SJCRH30 (cell line): Measurements from ENCODE around the gene MEP1A. TPM values are rescaled to one million over a fixed set of nuclear protein-coding genes. Genes with fewer than 3 reads are reported as not detected.
"Not testable (repeated sequence)": the region's sequence is repeated elsewhere in the genome, so short reads cannot be mapped to it uniquely, and the experiment has no call there.

Experiments
- DNase-seq, 2 experiments: peaks; one replicate each; pipeline ENCODE4 v3.0.0-alpha.2; 2015 to 2020
- H3K27ac ChIP-seq: fragments of 250-450 bp; sonication (Bioruptor Pico); 2 replicates; pipeline ENCODE4 v1.5.1; 2020; ENCODE audit warnings: mild to moderate bottlenecking, moderate library complexity
- H3K27me3 ChIP-seq: fragments of 250-450 bp; sonication (Bioruptor Pico); 2 replicates; pipeline ENCODE4 v1.5.1; 2020; ENCODE audit warnings: mild to moderate bottlenecking, moderate library complexity
- H3K36me3 ChIP-seq: fragments of 250-450 bp; sonication (Bioruptor Pico); 2 replicates; pipeline ENCODE4 v1.5.1; 2020; ENCODE audit warnings: mild to moderate bottlenecking, moderate library complexity
- H3K4me1 ChIP-seq: fragments of 250-450 bp; sonication (Bioruptor Pico); 2 replicates; pipeline ENCODE4 v1.5.1; 2020; ENCODE audit warnings: mild to moderate bottlenecking, moderate library complexity
- H3K4me3 ChIP-seq: fragments of 250-450 bp; sonication (Bioruptor Pico); 2 replicates; pipeline ENCODE4 v1.5.1; 2020; ENCODE audit warnings: mild to moderate bottlenecking, moderate library complexity
- H3K9me3 ChIP-seq: fragments of 250-450 bp; sonication (Bioruptor Pico); replicated peaks from 2 replicates; pipeline ENCODE4 v1.5.1; 2020; ENCODE audit warnings: mild to moderate bottlenecking, moderate library complexity
- total RNA-seq: library from RNA; depleted of rRNA; stranded (reverse); fragments of >200 nt; shearing (Covaris generic); gene quantifications from 2 replicates; pipeline ENCODE4 v1.2.3, GENCODE V29; 2014

Gene MEP1A
- total RNA-seq, 1 experiment from 2014 or later, result not detected

DNA sequence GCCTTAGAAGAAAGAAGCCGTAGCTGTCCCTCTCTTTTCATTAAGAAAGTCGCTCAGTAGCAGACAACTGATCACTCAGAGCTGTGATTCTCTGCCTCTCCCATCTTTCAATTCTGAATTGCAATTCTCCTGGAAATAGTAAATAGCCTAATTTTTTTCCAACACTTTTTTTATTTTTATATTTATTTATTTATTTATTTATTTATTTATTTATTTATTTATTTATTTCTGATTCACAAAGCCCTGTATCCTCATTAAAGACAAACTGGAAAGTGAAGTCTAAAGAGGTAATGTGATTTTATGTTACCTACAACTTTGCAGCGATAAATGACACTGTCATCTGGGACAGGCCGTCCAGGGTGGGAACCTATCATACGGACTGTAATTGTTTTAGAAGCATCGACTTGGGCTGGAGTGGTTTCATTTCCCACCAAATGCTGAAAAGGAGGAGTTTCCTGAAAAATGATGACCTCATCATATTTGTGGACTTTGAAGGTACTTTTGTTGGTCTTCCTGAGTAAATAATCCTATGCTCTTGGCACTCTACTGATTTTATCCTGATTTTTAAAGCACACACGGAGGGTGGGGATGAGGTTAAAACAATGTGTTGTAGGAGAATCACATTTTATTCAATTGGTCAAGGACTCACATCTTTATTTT, 41.2 kb downstream of the MEP1A start:
- H3K27me3 ChIP-seq, H3K27ac ChIP-seq, H3K4me1 ChIP-seq, H3K4me3 ChIP-seq, H3K9me3 ChIP-seq, DNase-seq, H3K36me3 ChIP-seq: not testable (repeated sequence)

DNA sequence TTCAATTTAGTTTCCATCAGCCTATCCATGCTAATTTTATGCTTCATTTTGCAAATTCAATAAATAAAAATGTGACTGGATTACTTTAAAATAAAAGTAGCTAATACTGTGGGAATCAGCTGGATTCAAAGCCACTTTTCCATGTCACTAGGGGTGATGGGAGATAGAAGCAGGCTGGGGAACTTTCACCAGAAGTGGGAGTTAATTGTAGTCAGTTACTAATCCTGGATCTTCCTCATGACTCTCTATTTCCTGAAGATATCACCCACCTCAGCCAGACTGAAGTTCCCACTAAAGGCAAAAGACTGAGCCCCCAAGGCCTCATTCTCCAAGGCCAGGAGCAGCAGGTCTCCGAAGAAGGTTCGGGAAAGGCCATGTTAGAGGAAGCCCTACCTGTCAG, 41.8 kb downstream of the MEP1A start:
- not testable (repeated sequence) for H3K9me3 ChIP-seq, H3K4me3 ChIP-seq, H3K27ac ChIP-seq, H3K36me3 ChIP-seq, H3K27me3 ChIP-seq, H3K4me1 ChIP-seq, DNase-seq

DNA sequence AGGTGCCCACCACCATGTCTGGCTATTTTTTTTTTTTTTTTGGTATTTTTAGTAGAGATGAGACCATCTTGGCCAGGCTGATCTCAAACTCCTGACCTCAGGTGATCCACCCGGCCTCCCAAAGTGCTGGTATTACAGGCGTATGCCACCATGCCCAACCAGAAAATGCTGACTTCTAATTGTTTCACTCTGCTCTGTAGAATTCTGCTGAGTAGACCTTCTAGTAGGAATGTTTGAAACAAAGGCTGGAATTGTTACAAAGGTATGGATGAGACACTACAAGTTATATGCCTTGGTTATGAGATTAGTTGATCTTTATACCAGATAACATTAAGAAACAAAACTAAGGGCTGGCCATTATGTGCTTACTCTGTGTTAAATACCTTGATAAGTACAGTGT, 44.8 kb downstream of the MEP1A start:
- no peaks in the 10 kb centered on the region for H3K27me3 ChIP-seq
- H3K27ac ChIP-seq, result no peak overlapping the region
- DNase-seq, result no peak
- no peaks in the 10 kb centered on the region for H3K9me3 ChIP-seq
- H3K4me3 ChIP-seq, result no peak overlapping the region
- H3K4me1 ChIP-seq, result no peaks in the 10 kb centered on the region
- no peaks in the 10 kb centered on the region for H3K36me3 ChIP-seq

DNA sequence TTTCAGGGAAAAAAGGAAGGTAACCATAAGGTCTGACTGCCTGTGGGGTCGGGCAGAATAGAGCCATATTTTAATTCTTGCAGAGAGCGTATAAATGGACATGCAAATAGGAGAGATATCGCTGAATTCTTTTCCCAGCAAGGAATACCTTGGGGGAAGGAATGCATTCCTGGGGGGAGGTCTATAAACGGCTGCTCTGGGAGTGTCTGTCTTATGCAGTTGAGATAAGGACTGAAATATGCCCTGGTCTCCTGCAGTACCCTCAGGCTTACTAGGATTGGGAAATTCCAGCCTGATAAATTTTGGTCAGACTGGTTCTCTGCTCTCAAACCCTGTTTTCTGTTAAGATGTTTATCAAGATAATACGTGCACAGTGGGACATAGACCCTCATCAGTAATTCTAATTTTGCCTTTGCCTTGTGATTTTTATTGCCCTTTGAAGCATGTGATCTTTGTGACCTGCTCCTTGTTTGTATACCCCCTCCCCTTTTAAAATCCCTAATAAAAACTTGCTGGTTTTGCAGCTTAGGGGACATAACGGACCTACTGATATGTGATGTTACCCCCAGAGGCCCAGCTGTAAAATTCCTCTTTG, 49.2 kb downstream of the MEP1A start:
- not testable (repeated sequence) for H3K36me3 ChIP-seq, H3K4me3 ChIP-seq, H3K4me1 ChIP-seq, H3K27ac ChIP-seq, DNase-seq, H3K9me3 ChIP-seq, H3K27me3 ChIP-seq

DNA sequence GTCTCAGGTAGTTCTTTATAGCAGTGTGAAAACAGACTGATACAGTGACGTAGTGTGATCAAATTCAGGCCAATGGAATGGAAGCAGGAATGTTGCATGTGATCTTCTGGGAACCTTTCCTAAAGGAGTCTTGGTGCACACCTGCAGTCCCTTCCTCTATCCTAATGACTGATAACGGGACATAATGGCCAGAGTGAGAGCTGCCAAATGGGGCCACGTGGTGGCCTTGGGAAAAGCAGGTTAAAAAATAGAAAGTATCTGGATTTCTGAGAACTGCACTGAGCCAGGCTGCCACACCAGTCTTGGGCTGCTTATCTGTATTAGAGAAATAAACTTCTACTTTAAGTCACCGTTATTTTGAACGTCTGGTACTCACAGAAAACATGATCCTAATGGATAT, 51.9 kb downstream of the MEP1A start:
- no peaks in the 10 kb centered on the region for H3K36me3 ChIP-seq
- no peak overlapping the region for H3K27ac ChIP-seq

DNA sequence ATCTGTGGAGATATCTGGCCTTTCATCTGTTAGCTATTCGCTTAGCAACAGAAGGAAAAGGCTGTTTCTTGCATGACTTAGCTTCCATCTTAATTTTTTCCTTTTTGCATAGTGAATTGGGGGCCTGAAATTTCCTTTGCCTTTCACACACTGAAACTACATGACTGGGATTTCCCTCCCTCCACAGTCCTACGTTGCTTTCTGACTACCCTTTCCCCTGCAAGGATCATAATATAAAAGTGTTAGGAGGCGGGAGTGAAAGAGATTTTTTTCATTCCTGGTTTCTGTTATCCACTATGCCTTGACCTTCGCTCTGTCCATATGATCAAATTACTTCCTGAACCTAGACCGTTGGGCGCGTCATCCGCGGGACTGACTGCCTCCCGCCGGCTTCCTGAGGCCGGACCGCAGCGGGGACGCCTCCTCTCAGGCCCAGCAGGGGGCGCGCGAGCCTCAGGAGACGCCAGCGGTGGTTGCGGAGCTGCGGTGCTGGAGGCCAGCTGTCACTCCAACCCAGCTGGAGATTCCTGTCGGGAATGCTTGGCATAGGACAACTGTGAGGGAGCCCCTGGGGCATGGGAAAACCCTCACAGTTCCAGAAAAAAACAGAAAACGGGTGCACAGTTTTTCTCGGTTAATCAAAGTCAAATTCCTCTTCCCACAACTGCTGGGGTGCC, 55.6 kb downstream of the MEP1A start:
- peak overlapping the region; percentile 45 for H3K27ac ChIP-seq
- no peaks in the 10 kb centered on the region for H3K9me3 ChIP-seq
- peak overlapping the region; percentile 41 for H3K4me3 ChIP-seq
- DNase-seq, result peak; percentile 83 to 89
- H3K27me3 ChIP-seq, result no peaks in the 10 kb centered on the region
- no peaks in the 10 kb centered on the region for H3K4me1 ChIP-seq
- H3K36me3 ChIP-seq, result no peaks in the 10 kb centered on the region

More for the DNA sequence above, 51.9 kb downstream of the MEP1A start:
- H3K4me3 ChIP-seq, result no peak overlapping the region
- H3K4me1 ChIP-seq, result no peaks in the 10 kb centered on the region
- H3K9me3 ChIP-seq, result no peaks in the 10 kb centered on the region
- no peaks in the 10 kb centered on the region for H3K27me3 ChIP-seq
- DNase-seq, result no peak

DNA sequence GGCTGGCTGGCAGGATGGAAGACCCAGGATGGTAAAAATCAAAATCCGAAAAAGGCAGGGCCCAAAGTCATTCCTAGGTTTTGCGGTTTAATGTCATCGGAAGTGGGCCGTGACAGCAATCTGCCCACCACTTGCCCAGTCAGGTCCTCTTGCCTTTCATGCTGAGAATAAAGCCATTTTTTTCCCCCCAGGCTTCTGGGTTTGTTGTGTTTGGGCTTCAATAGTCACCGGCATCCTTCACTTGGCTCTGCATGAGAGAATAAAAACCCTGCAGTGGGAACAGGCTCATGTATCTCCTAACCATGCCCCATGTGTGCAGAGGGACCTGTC, 56.1 kb downstream of the MEP1A start:
- no peaks in the 10 kb centered on the region for H3K36me3 ChIP-seq
- H3K4me3 ChIP-seq, result peak overlapping the region; percentile 41
- H3K27ac ChIP-seq, result peak overlapping the region; percentile 45
- H3K4me1 ChIP-seq, result no peaks in the 10 kb centered on the region
- H3K9me3 ChIP-seq, result no peaks in the 10 kb centered on the region
- no peak for DNase-seq
- H3K27me3 ChIP-seq, result no peaks in the 10 kb centered on the region

DNA sequence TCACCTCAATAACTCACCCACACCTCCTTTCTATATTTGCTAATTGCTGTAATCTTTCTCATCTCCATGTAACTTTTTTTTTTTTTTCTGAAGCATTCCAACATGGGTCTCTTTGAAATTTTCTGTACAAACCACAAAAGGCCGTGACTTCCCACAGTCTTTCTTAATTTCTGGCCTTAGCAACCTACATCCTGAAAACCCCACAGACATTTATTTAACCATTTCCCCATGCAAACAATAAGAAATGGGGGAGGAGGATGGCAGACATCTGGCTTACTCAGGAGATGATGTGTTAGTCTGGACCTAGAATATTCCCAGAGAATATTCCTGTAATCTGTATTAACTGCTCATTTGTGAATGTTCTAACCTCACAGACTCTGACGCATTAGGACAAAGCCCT, 57.6 kb downstream of the MEP1A start:
- H3K4me3 ChIP-seq, result no peak overlapping the region
- no peaks in the 10 kb centered on the region for H3K9me3 ChIP-seq
- DNase-seq, result no peak
- no peaks in the 10 kb centered on the region for H3K27me3 ChIP-seq
- no peak overlapping the region for H3K27ac ChIP-seq
- H3K36me3 ChIP-seq, result no peaks in the 10 kb centered on the region
- no peaks in the 10 kb centered on the region for H3K4me1 ChIP-seq

DNA sequence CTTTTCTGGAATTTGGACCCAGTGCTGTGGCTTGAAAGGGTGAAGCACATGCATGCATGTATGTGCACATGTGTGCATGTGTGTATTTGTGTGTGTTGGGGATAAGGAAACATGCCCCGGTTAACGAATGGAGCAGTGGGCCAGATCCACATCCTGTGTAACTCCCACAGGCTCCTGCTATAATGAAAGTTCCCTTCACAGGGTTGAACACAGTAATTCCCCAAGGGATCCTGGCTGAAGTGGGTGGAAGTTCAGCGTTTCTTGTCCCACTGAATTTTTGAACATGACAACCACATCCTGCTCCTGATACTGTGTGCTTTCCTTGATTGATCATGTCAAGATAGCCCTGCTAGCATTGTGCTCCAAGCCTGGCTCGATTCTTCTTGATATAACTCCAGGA, 58.4 kb downstream of the MEP1A start:
- not testable (repeated sequence) for H3K4me1 ChIP-seq, H3K9me3 ChIP-seq, H3K36me3 ChIP-seq, H3K4me3 ChIP-seq, H3K27me3 ChIP-seq, H3K27ac ChIP-seq, DNase-seq

DNA sequence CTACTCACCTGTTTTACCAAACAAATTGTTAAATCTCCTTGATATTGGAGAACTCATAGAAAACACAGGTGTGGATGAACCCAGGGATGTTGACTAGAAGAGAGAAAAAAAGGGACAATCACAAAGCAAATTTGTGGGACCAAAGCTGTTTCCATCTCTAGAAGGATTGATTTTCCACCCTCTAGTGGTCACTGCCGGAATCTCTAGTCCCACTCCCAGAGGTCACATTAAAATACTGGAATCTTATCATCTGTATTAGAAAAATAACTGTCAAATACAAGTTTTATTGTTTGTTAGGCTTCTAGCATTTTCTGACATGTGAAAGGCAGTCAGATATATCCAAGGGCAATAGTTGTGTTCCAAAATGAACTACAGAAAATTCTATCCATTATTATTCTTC, 62.8 kb downstream of the MEP1A start:
- not testable (repeated sequence) for H3K4me3 ChIP-seq, H3K9me3 ChIP-seq, H3K27ac ChIP-seq, H3K36me3 ChIP-seq, H3K27me3 ChIP-seq, H3K4me1 ChIP-seq
- DNase-seq, result peak; percentile 17 to 49

DNA sequence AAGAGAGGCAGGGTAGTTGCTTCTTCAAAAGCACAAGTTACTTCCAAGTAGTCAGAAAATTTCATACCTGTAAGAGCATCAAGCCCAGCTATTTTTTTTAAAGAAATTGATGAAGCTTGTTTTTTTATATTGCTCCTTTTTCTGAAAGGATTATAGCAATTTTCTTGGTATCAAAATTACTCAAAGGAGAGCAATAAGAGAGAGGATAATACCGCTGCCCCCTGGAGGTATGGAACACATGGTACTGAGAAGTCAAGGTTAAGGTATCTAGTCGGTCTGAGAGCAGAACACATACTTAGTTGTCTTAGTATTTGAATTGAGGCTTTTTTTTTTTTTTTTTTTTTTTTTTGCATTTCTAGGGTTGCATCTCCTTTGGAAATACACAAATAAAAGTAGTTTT, 69.2 kb downstream of the MEP1A start:
- H3K9me3 ChIP-seq, result no peaks in the 10 kb centered on the region
- H3K4me1 ChIP-seq, result no peaks in the 10 kb centered on the region
- no peak overlapping the region for H3K4me3 ChIP-seq
- H3K27ac ChIP-seq, result no peak overlapping the region
- no peaks in the 10 kb centered on the region for H3K36me3 ChIP-seq
- DNase-seq, result no peak
- H3K27me3 ChIP-seq, result no peaks in the 10 kb centered on the region

DNA sequence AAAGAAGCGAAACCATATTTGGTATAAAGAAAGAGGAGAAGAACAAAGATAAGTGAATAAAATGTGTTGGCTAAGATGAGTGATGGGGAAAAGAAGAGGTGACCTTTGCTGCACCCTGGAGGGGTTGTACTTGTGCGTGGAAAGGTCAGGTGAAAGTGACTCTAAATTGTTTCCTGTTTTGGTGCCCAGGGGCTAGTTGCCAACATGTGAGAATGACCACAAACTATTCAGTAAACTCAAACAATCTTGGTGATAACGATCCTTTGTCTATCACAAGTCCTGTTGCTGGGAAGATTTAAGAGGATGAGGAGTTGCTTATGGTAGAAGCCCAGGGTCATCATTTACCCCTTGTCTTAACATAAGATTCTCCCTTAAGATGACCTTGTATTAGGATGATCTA, 70.6 kb downstream of the MEP1A start:
- Histone ChIP-seq H3K4me3 (no peak overlapping the region), H3K36me3 (no peaks in the 10 kb centered on the region), H3K9me3 (no peaks in the 10 kb centered on the region), H3K27ac (no peak overlapping the region), H3K4me1 (no peaks in the 10 kb centered on the region), H3K27me3 (no peaks in the 10 kb centered on the region)
- no peak for DNase-seq

DNA sequence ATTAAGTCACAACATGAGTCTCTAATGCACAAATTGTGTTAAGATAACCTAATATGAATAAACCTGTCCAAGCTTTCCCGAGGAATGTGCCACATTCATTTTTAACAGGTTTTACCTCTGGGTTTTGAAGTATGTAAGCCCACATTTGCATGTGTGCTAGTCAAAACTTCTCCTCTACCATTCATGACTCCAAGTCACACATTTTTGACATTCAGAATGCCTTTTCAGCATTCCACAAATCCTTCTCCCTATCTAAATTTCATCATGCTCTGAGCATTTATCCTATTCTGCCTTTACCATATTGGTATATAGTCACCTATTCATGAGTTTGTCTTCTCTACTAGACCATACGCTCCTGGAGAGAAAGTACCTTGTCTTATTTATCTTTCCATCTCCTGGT, 72.0 kb downstream of the MEP1A start:
- no peaks in the 10 kb centered on the region for H3K36me3 ChIP-seq
- no peak overlapping the region for H3K4me3 ChIP-seq
- H3K27me3 ChIP-seq, result no peaks in the 10 kb centered on the region
- no peaks in the 10 kb centered on the region for H3K9me3 ChIP-seq
- no peak overlapping the region for H3K27ac ChIP-seq
- DNase-seq, result no peak
- H3K4me1 ChIP-seq, result no peaks in the 10 kb centered on the region

DNA sequence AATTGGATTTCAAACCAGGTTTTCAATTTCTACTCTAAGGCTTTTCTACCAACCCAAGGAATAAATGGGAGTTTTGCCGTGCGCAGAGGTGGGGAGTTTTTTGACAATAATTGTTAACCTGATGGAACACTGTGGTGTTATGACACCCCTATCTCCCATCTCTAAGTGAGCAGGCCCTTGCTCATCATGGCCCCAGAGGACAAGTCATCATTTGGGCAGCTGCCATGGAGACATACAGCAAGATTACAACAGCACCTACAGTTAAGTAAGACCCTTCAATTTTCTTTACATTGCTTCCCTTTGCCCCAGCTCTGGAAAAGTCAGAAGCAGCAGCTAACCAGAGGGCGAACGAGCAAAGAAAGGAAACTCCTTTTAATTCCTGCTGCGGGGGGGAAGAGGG, 74.2 kb downstream of the MEP1A start:
- H3K9me3 ChIP-seq, result no peaks in the 10 kb centered on the region
- H3K27me3 ChIP-seq, result no peaks in the 10 kb centered on the region
- H3K4me1 ChIP-seq, result no peaks in the 10 kb centered on the region
- no peak for DNase-seq
- no peak overlapping the region for H3K27ac ChIP-seq
- no peak overlapping the region for H3K4me3 ChIP-seq
- no peaks in the 10 kb centered on the region for H3K36me3 ChIP-seq

DNA sequence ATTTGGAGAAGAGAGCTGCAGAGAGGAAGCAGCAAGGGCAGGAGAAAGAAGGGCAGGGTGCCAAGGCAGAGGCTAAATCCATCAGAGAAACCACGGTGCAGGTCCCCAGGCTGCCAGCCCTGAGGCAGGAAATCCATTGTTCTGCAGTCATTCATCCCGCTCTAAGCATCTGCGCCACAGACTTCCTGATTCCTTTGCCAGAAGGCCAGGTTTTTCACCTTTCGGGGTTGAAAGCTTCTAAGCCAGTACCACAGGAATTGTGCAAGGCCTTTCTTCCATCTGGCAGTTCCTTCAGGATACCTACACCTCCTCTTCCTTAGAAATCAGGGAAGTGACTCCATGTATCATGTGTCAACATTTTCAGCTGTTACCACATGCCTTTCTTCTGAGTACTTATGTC, 82.9 kb downstream of the MEP1A start:
- DNase-seq, result peak; percentile 45 to 58
- 0 out of 2 replicates have a peak overlapping the region, but pooled peaks have one; percentile 7 for H3K27ac ChIP-seq
- no peaks in the 10 kb centered on the region for H3K9me3 ChIP-seq
- peaks cover 8% of the 10 kb centered on the region for H3K4me1 ChIP-seq
- H3K4me3 ChIP-seq, result no peak overlapping the region
- no peaks in the 10 kb centered on the region for H3K27me3 ChIP-seq
- H3K36me3 ChIP-seq, result no peaks in the 10 kb centered on the region

DNA sequence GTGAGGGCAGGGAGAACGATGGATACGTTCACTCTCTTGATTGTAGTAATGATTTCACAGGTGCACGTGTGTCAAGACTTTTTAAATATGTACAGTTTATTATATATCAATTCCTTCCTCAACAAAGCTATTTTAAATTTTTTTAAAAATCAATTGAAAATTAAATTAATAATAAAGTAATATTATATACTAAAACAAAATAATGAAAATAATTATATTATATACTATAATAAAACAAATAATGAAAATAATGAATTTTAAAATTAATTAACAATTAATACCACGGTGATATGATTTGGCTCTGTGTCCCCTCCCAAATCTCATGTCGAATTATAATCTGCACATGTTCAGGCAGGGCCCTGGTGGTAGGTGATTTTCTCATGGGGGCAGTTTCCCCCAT, 85.8 kb downstream of the MEP1A start:
- H3K4me1 ChIP-seq, result peaks cover 8% of the 10 kb centered on the region
- H3K4me3 ChIP-seq, result no peak overlapping the region
- no peak overlapping the region for H3K27ac ChIP-seq
- DNase-seq, result no peak
- no peaks in the 10 kb centered on the region for H3K27me3 ChIP-seq
- no peaks in the 10 kb centered on the region for H3K36me3 ChIP-seq
- no peaks in the 10 kb centered on the region for H3K9me3 ChIP-seq
